ENCODE results near the gene COG3.

COG3 gene

GRCh38 chr13:45576466-45576865 is 111.7 kb downstream of the COG3 start:
- Histone ChIP-seq H3K4me3 (ENCODE audit: low read length) (no peak overlapping the region), H3K9me3 (replicated peaks; ENCODE audit: insufficient read depth, low read length) (no peaks in the 10 kb centered on the region), H3K36me3 (replicated peaks; ENCODE audit: insufficient read depth, low read length) (no peaks in the 10 kb centered on the region), H3K27me3 (replicated peaks; ENCODE audit: insufficient read depth, low read length) (no peaks in the 10 kb centered on the region), H3K4me2 (ENCODE audit: low read depth, low read length) (no peak overlapping the region), H3K9me2 (replicated peaks; ENCODE audit: insufficient read depth, low read length) (no peaks in the 10 kb centered on the region), H3K4me1 (ENCODE audit: low read length) (no peaks in the 10 kb centered on the region), H3F3A (ENCODE audit: insufficient read depth, low read length) (no peaks in the 10 kb centered on the region), H3K79me2 (ENCODE audit: low read length) (no peaks in the 10 kb centered on the region), H3K9ac (ENCODE audit: low read length) (no peak overlapping the region), H4K20me1 (ENCODE audit: insufficient read depth, low read length) (no peaks in the 10 kb centered on the region), H3K27ac (ENCODE audit: low read length) (no peak overlapping the region), H2AFZ (ENCODE audit: low read length) (no peak overlapping the region)
- no peak for DNase-seq
- no peak for TF ChIP-seq CTCF (IDR thresholded peaks at IDR 0.05; ENCODE audit: low read length)

GRCh38 chr13:45582408-45583076 is 117.8 kb downstream of the COG3 start:
- no peaks in the 10 kb centered on the region for H3F3A ChIP-seq (ENCODE audit: insufficient read depth, low read length)
- no peaks in the 10 kb centered on the region for H4K20me1 ChIP-seq (ENCODE audit: insufficient read depth, low read length)
- H3K36me3 ChIP-seq (replicated peaks; ENCODE audit: insufficient read depth, low read length), result no peaks in the 10 kb centered on the region
- H3K4me3 ChIP-seq (ENCODE audit: low read length), result no peak overlapping the region
- H3K9ac ChIP-seq (ENCODE audit: low read length), result no peak overlapping the region
- H2AFZ ChIP-seq (ENCODE audit: low read length), result no peak overlapping the region
- no peaks in the 10 kb centered on the region for H3K9me2 ChIP-seq (replicated peaks; ENCODE audit: insufficient read depth, low read length)
- DNase-seq, result no peak
- H3K4me1 ChIP-seq (ENCODE audit: low read length), result no peaks in the 10 kb centered on the region
- H3K27me3 ChIP-seq (replicated peaks; ENCODE audit: insufficient read depth, low read length), result no peaks in the 10 kb centered on the region
- H3K9me3 ChIP-seq (replicated peaks; ENCODE audit: insufficient read depth, low read length), result no peaks in the 10 kb centered on the region
- TF ChIP-seq EZH2phosphoT487 (IDR thresholded peaks at IDR 0.05; ENCODE audit: low read length), result no peak
- TF ChIP-seq CTCF (IDR thresholded peaks at IDR 0.05; ENCODE audit: low read length), result no peak
- TF ChIP-seq EZH2 (optimal IDR thresholded peaks at IDR 0.05; ENCODE audit: low read depth, low read length), result no peak
- no peaks in the 10 kb centered on the region for H3K79me2 ChIP-seq (ENCODE audit: low read length)
- no peak overlapping the region for H3K27ac ChIP-seq (ENCODE audit: low read length)
- no peak overlapping the region for H3K4me2 ChIP-seq (ENCODE audit: low read depth, low read length)

- Histone ChIP-seq H3K4me3 (ENCODE audit: low read length) (no peak overlapping the region), H3K79me2 (ENCODE audit: low read length) (no peaks in the 10 kb centered on the region), H4K20me1 (ENCODE audit: insufficient read depth, low read length) (no peaks in the 10 kb centered on the region), H3K9ac (ENCODE audit: low read length) (no peak overlapping the region), H2AFZ (ENCODE audit: low read length) (no peak overlapping the region), H3K9me2 (replicated peaks; ENCODE audit: insufficient read depth, low read length) (no peaks in the 10 kb centered on the region), H3K27ac (ENCODE audit: low read length) (no peak overlapping the region), H3K4me1 (ENCODE audit: low read length) (no peaks in the 10 kb centered on the region), H3F3A (ENCODE audit: insufficient read depth, low read length) (no peaks in the 10 kb centered on the region), H3K27me3 (replicated peaks; ENCODE audit: insufficient read depth, low read length) (no peaks in the 10 kb centered on the region), H3K9me3 (replicated peaks; ENCODE audit: insufficient read depth, low read length) (no peaks in the 10 kb centered on the region), H3K36me3 (replicated peaks; ENCODE audit: insufficient read depth, low read length) (no peaks in the 10 kb centered on the region), H3K4me2 (ENCODE audit: low read depth, low read length) (no peak overlapping the region)
- DNase-seq, result no peak
- TF ChIP-seq EZH2phosphoT487 (IDR thresholded peaks at IDR 0.05; ENCODE audit: low read length), result no peak
- TF ChIP-seq EZH2 (optimal IDR thresholded peaks at IDR 0.05; ENCODE audit: low read depth, low read length), result no peak
- no peak for TF ChIP-seq CTCF (IDR thresholded peaks at IDR 0.05; ENCODE audit: low read length)
Observed at GRCh38 chr13:45584816-45585215, 120.1 kb downstream of the COG3 start.

Data from MM.1S (cell line).